HEK293 (cell line): Measurements from ENCODE around the gene GID8.

Source experiments
- CTCF ChIA-PET: fragments of 350-600 bp; formaldehyde crosslinking; extraction: SDS; loops from one replicate; lab custom pipeline; 2021; ENCODE audit warnings: antibody characterized with exemption; lab: Yijun Ruan, JAX
- POLR2A ChIA-PET: fragments of 300-600 bp; formaldehyde crosslinking; extraction: SDS; loops from one replicate; lab custom pipeline; 2020; ENCODE audit warnings: antibody characterized with exemption, inconsistent platforms; lab: Yijun Ruan, JAX
- H3K27ac ChIP-seq: fragments of 200-500 bp; sonication (Bioruptor generic); 2 replicates; pipeline ENCODE4 v1.5.1; 2014; ENCODE audit warnings: low read depth, low read length, control low read depth, inconsistent platforms; ENCODE audit errors: extremely low read depth
- H3K36me3 ChIP-seq, 2 experiments: fragments of 200-500 bp in 1 of 2; sonication (Bioruptor generic) in 1 of 2; 1 replicate in 1 of 2; 2 replicates in 1 of 2; pipeline ENCODE4 v1.5.1; 2014 to 2017; ENCODE audit warnings: inconsistent platforms in 2 of 2, low read length in 2 of 2; ENCODE audit not compliant: control insufficient read depth in 2 of 2, insufficient read depth in 1 of 2
- H3K4me1 ChIP-seq: fragments of 200-500 bp; sonication (Bioruptor generic); 2 replicates; pipeline ENCODE4 v1.5.1; 2014; ENCODE audit warnings: mild to moderate bottlenecking, low read length, inconsistent platforms; ENCODE audit not compliant: control insufficient read depth, insufficient read depth
- H3K4me3 ChIP-seq: 2 replicates; pipeline ENCODE4 v1.5.1; 2011; ENCODE audit warnings: low read depth, mild to moderate bottlenecking, control low read depth, low read length, moderate library complexity
- H3K9me3 ChIP-seq: fragments of 200-500 bp; sonication (Bioruptor generic); 2 replicates; pipeline ENCODE4 v1.5.1; 2014; ENCODE audit warnings: low read depth, low read length, inconsistent platforms; ENCODE audit not compliant: control insufficient read depth, insufficient read depth
- BCL6B ChIP-seq: fragments of 450-650 bp; formaldehyde crosslinking; IDR thresholded peaks from 2 replicates; pipeline ENCODE4 v1.5.1; 2017; ENCODE audit warnings: missing biosample characterization, missing genetic modification characterization
- FEZF1 ChIP-seq: fragments of 450-650 bp; formaldehyde crosslinking; IDR thresholded peaks from 2 replicates; pipeline ENCODE4 v1.5.1; 2016; ENCODE audit warnings: missing biosample characterization, missing genetic modification characterization
- KLF7 ChIP-seq: fragments of 450-650 bp; formaldehyde crosslinking; IDR thresholded peaks from 2 replicates; pipeline ENCODE4 v1.5.1; 2016; ENCODE audit warnings: missing biosample characterization, missing genetic modification characterization, borderline replicate concordance
- SCRT1 ChIP-seq: fragments of 450-650 bp; formaldehyde crosslinking; IDR thresholded peaks from 2 replicates; pipeline ENCODE4 v1.5.1; 2016; ENCODE audit warnings: missing biosample characterization, missing genetic modification characterization, borderline replicate concordance
- SETDB1 ChIP-seq: IDR thresholded peaks from one replicate; pipeline ENCODE4 v1.6.1; 2017; ENCODE audit warnings: mild to moderate bottlenecking, low read length, moderate library complexity, mixed read lengths; ENCODE audit not compliant: insufficient read length
- TCF7L2 ChIP-seq: IDR thresholded peaks from 2 replicates; pipeline ENCODE4 v1.6.1; 2011; ENCODE audit warnings: low read depth, mild to moderate bottlenecking, inconsistent platforms, low read length, moderate library complexity, borderline replicate concordance
- ZBTB11 ChIP-seq: fragments of 450-650 bp; formaldehyde crosslinking; conservative IDR thresholded peaks from 2 replicates; pipeline ENCODE4 v1.5.1; 2016; ENCODE audit warnings: low read depth, missing biosample characterization, missing genetic modification characterization
- ZBTB17 ChIP-seq: fragments of 450-650 bp; formaldehyde crosslinking; IDR thresholded peaks from 2 replicates; pipeline ENCODE4 v1.5.1; 2016; ENCODE audit warnings: missing biosample characterization, missing genetic modification characterization
- ZBTB21 ChIP-seq: fragments of 450-650 bp; formaldehyde crosslinking; IDR thresholded peaks from 2 replicates; pipeline ENCODE4 v1.5.1; 2017; ENCODE audit warnings: missing biosample characterization, missing genetic modification characterization
- ZFP69B ChIP-seq: fragments of 450-650 bp; formaldehyde crosslinking; IDR thresholded peaks from 2 replicates; pipeline ENCODE4 v1.5.1; 2016; ENCODE audit warnings: missing biosample characterization, missing genetic modification characterization
- ZNF169 ChIP-seq: fragments of 450-650 bp; formaldehyde crosslinking; IDR thresholded peaks from 2 replicates; pipeline ENCODE4 v1.5.1; 2016; ENCODE audit warnings: missing biosample characterization, missing genetic modification characterization
- ZNF335 ChIP-seq: fragments of 450-650 bp; formaldehyde crosslinking; conservative IDR thresholded peaks from 2 replicates; pipeline ENCODE4 v1.5.1; 2016; ENCODE audit warnings: missing biosample characterization, missing genetic modification characterization
- ZNF341 ChIP-seq: fragments of 450-650 bp; formaldehyde crosslinking; IDR thresholded peaks from 2 replicates; pipeline ENCODE4; 2016; ENCODE audit warnings: low read depth, missing biosample characterization, missing genetic modification characterization
- ZNF473 ChIP-seq: fragments of 450-650 bp; formaldehyde crosslinking; IDR thresholded peaks from 2 replicates; pipeline ENCODE4 v1.5.1; 2017; ENCODE audit warnings: missing biosample characterization, missing genetic modification characterization
- ZNF510 ChIP-seq: fragments of 450-650 bp; formaldehyde crosslinking; IDR thresholded peaks from 2 replicates; pipeline ENCODE4 v1.5.1; 2018; ENCODE audit warnings: mild to moderate bottlenecking, missing genetic modification characterization, missing biosample characterization; ENCODE audit not compliant: insufficient replicate concordance
- ZNF600 ChIP-seq: fragments of 450-650 bp; formaldehyde crosslinking; IDR thresholded peaks from 2 replicates; pipeline ENCODE4 v1.5.1; 2016; ENCODE audit warnings: missing biosample characterization, missing genetic modification characterization
- ZNF639 ChIP-seq: fragments of 450-650 bp; formaldehyde crosslinking; IDR thresholded peaks from 2 replicates; pipeline ENCODE4 v1.5.1; 2016; ENCODE audit warnings: missing biosample characterization, missing genetic modification characterization
- ZNF785 ChIP-seq: fragments of 450-650 bp; formaldehyde crosslinking; IDR thresholded peaks from 2 replicates; pipeline ENCODE4 v1.5.1; 2016; ENCODE audit warnings: missing biosample characterization, missing genetic modification characterization
- ZXDB ChIP-seq: fragments of 450-650 bp; formaldehyde crosslinking; IDR thresholded peaks from 2 replicates; pipeline ENCODE4 v1.5.1; 2016; ENCODE audit warnings: missing biosample characterization, missing genetic modification characterization
- TF ChIP-seq, protein P1 (sequence below): fragments of 450-650 bp; formaldehyde crosslinking; IDR thresholded peaks from 2 replicates; pipeline ENCODE4 v1.5.1; 2016; ENCODE audit warnings: missing biosample characterization, missing genetic modification characterization, borderline replicate concordance
- TF ChIP-seq, protein P2 (sequence below): fragments of 450-650 bp; formaldehyde crosslinking; IDR thresholded peaks from 2 replicates; pipeline ENCODE4 v1.5.1; 2016; ENCODE audit warnings: missing biosample characterization, missing genetic modification characterization, borderline replicate concordance

Gene GID8

GRCh38 chr20:62914436-62914835, 23.5 kb upstream of the GID8 start:
- H3K4me1 ChIP-seq, result peaks cover 40% of the 10 kb centered on the region
- H3K4me3 ChIP-seq, result no peak overlapping the region
- CTCF ChIA-PET, result interaction anchor here (0.6 to 3.6 kb wide), 5 partner anchors 12 to 95 kb away, joined by 3 to 12 read pairs (median 6); partner anchors contain the start of gene DIDO1
- TF ChIP-seq, protein P1, sequence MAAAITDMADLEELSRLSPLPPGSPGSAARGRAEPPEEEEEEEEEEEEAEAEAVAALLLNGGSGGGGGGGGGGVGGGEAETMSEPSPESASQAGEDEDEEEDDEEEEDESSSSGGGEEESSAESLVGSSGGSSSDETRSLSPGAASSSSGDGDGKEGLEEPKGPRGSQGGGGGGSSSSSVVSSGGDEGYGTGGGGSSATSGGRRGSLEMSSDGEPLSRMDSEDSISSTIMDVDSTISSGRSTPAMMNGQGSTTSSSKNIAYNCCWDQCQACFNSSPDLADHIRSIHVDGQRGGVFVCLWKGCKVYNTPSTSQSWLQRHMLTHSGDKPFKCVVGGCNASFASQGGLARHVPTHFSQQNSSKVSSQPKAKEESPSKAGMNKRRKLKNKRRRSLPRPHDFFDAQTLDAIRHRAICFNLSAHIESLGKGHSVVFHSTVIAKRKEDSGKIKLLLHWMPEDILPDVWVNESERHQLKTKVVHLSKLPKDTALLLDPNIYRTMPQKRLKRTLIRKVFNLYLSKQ (tag by site-specific recombination), result no peak
- TF ChIP-seq KLF7 (tag by site-specific recombination), result no peak
- TF ChIP-seq FEZF1 (tag by site-specific recombination), result no peak
- TF ChIP-seq ZNF473 (tag by site-specific recombination), result no peak
- TF ChIP-seq ZBTB21 (tag by site-specific recombination), result no peak
- no peak for TF ChIP-seq SCRT1 (tag by site-specific recombination)
- no peak for TF ChIP-seq ZXDB (tag by site-specific recombination)
- no peak for TF ChIP-seq BCL6B (tag by site-specific recombination)
- TF ChIP-seq ZNF341 (tag by site-specific recombination), result no peak
- TF ChIP-seq ZNF785 (tag by site-specific recombination), result no peak
- no peak for TF ChIP-seq ZNF639 (tag by site-specific recombination)
- no peak for TF ChIP-seq SETDB1
- no peak for TF ChIP-seq ZFP69B (tag by site-specific recombination)
- POLR2A ChIA-PET, result interaction anchor here (2.6 kb wide), 1 partner anchor 24 kb away, joined by 7 read pairs; the partner anchor contains the start of gene GID8
- H3K36me3 ChIP-seq, result peaks cover 10 to 40% of the 10 kb centered on the region in 2 experiments
- H3K9me3 ChIP-seq, result no peaks in the 10 kb centered on the region
- no peak overlapping the region for H3K27ac ChIP-seq

DNA sequence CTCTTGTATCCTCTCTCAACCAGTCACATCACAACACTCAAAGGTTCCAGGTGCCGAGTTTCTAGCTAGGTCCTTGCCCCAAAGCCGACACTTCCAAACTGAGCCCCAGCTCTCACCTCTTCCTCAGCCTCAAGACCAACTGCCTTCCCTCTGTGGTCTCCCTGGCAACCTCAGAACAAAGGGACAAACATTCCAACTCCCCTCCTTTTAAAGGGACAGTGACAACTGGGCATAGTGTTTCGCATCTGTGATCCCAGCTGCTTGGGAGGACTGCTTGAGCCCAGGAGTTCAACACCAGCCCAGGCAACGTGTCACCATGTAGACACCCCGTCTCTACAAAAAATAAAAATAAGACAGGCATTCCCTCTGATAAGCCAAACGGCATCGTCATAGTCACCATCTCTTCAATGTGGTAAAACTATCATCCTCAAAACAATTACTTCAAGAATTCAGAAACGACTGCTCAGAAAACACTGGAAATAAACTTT, 22.9 kb upstream of the GID8 start:
- H3K4me3 ChIP-seq, result no peak overlapping the region
- TF ChIP-seq ZNF600 (tag by site-specific recombination) (0 out of 2 replicates have a peak, but pooled peaks have one; percentile 29), ZNF510 (tag by site-specific recombination) (no peak), ZBTB17 (tag by site-specific recombination) (peak; percentile 67), TCF7L2 (peak; percentile 37; the same call in 1 of the 2 replicates), ZBTB11 (no peak), ZNF335 (tag by site-specific recombination) (peak; percentile 50; the same call in 1 of the 2 replicates), ZNF169 (tag by site-specific recombination) (no peak)
- TF ChIP-seq, protein P2, sequence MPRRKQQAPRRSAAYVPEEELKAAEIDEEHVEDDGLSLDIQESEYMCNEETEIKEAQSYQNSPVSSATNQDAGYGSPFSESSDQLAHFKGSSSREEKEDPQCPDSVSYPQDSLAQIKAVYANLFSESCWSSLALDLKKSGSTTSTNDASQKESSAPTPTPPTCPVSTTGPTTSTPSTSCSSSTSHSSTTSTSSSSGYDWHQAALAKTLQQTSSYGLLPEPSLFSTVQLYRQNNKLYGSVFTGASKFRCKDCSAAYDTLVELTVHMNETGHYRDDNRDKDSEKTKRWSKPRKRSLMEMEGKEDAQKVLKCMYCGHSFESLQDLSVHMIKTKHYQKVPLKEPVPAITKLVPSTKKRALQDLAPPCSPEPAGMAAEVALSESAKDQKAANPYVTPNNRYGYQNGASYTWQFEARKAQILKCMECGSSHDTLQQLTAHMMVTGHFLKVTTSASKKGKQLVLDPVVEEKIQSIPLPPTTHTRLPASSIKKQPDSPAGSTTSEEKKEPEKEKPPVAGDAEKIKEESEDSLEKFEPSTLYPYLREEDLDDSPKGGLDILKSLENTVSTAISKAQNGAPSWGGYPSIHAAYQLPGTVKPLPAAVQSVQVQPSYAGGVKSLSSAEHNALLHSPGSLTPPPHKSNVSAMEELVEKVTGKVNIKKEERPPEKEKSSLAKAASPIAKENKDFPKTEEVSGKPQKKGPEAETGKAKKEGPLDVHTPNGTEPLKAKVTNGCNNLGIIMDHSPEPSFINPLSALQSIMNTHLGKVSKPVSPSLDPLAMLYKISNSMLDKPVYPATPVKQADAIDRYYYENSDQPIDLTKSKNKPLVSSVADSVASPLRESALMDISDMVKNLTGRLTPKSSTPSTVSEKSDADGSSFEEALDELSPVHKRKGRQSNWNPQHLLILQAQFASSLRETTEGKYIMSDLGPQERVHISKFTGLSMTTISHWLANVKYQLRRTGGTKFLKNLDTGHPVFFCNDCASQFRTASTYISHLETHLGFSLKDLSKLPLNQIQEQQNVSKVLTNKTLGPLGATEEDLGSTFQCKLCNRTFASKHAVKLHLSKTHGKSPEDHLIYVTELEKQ (tag by site-specific recombination), result no peak

More for the DNA sequence above, 22.9 kb upstream of the GID8 start:
- POLR2A ChIA-PET, result interaction anchor here (2.6 kb wide), 1 partner anchor 23 kb away, joined by 7 read pairs; the partner anchor contains the start of gene GID8
- Histone ChIP-seq H3K4me1 (peaks cover 44% of the 10 kb centered on the region), H3K36me3 (peaks cover 6 to 34% of the 10 kb centered on the region in 2 experiments), H3K27ac (no peak overlapping the region), H3K9me3 (no peaks in the 10 kb centered on the region)
- CTCF ChIA-PET, result interaction anchor here (0.6 to 3.6 kb wide), 5 partner anchors 12 to 94 kb away, joined by 3 to 12 read pairs (median 6); partner anchors contain the start of gene DIDO1
